HEK293 (cell line): ENCODE data around the gene DSCAM.

Experiments used
- KLF1 ChIP-seq: fragments of 450-650 bp; formaldehyde crosslinking; IDR thresholded peaks from 2 replicates; pipeline ENCODE4 v1.5.1; 2016; ENCODE audit warnings: missing biosample characterization, missing genetic modification characterization
- RBAK ChIP-seq: fragments of 450-650 bp; formaldehyde crosslinking; IDR thresholded peaks from 2 replicates; pipeline ENCODE4 v1.5.1; 2016; ENCODE audit warnings: missing biosample characterization, missing genetic modification characterization
- SCRT1 ChIP-seq: fragments of 450-650 bp; formaldehyde crosslinking; IDR thresholded peaks from 2 replicates; pipeline ENCODE4 v1.5.1; 2016; ENCODE audit warnings: missing biosample characterization, missing genetic modification characterization, borderline replicate concordance
- SETDB1 ChIP-seq: IDR thresholded peaks from one replicate; pipeline ENCODE4 v1.6.1; 2017; ENCODE audit warnings: mild to moderate bottlenecking, low read length, moderate library complexity, mixed read lengths; ENCODE audit not compliant: insufficient read length
- YY2 ChIP-seq: fragments of 450-650 bp; formaldehyde crosslinking; IDR thresholded peaks from 2 replicates; pipeline ENCODE4 v1.5.1; 2016; ENCODE audit warnings: missing biosample characterization, missing genetic modification characterization
- ZBTB21 ChIP-seq: fragments of 450-650 bp; formaldehyde crosslinking; IDR thresholded peaks from 2 replicates; pipeline ENCODE4 v1.5.1; 2017; ENCODE audit warnings: missing biosample characterization, missing genetic modification characterization
- ZBTB7A ChIP-seq: fragments of 450-650 bp; formaldehyde crosslinking; IDR thresholded peaks from 2 replicates; pipeline ENCODE4 v1.5.1; 2016; ENCODE audit warnings: low read depth, missing biosample characterization, missing genetic modification characterization
- ZNF214 ChIP-seq: fragments of 450-650 bp; formaldehyde crosslinking; IDR thresholded peaks from 2 replicates; pipeline ENCODE4 v1.5.1; 2017; ENCODE audit warnings: missing biosample characterization, mild to moderate bottlenecking, missing genetic modification characterization, borderline replicate concordance
- ZNF221 ChIP-seq: fragments of 450-650 bp; formaldehyde crosslinking; IDR thresholded peaks from 2 replicates; pipeline ENCODE4 v1.5.1; 2017; ENCODE audit warnings: missing biosample characterization, missing genetic modification characterization, borderline replicate concordance
- ZNF24 ChIP-seq: fragments of 450-650 bp; formaldehyde crosslinking; IDR thresholded peaks from 2 replicates; pipeline ENCODE4 v1.5.1; 2016; ENCODE audit warnings: missing biosample characterization, missing genetic modification characterization
- ZNF266 ChIP-seq: fragments of 450-650 bp; formaldehyde crosslinking; IDR thresholded peaks from 2 replicates; pipeline ENCODE4 v1.5.1; 2016; ENCODE audit warnings: missing biosample characterization, missing genetic modification characterization, low read depth
- ZNF37A ChIP-seq: fragments of 450-650 bp; IDR thresholded peaks from 2 replicates; pipeline ENCODE4 v1.5.1; 2018; ENCODE audit warnings: missing biosample characterization, missing genetic modification characterization
- ZNF510 ChIP-seq: fragments of 450-650 bp; formaldehyde crosslinking; IDR thresholded peaks from 2 replicates; pipeline ENCODE4 v1.5.1; 2018; ENCODE audit warnings: mild to moderate bottlenecking, missing genetic modification characterization, missing biosample characterization; ENCODE audit not compliant: insufficient replicate concordance
- ZNF544 ChIP-seq: fragments of 450-650 bp; formaldehyde crosslinking; IDR thresholded peaks from 2 replicates; pipeline ENCODE4 v1.5.0; 2017; ENCODE audit warnings: missing biosample characterization, missing genetic modification characterization
- ZNF548 ChIP-seq: fragments of 450-650 bp; formaldehyde crosslinking; IDR thresholded peaks from 2 replicates; pipeline ENCODE4 v1.5.1; 2016; ENCODE audit warnings: missing biosample characterization, missing genetic modification characterization
- ZNF560 ChIP-seq: fragments of 450-650 bp; formaldehyde crosslinking; IDR thresholded peaks from 2 replicates; pipeline ENCODE4 v1.5.1; 2017; ENCODE audit warnings: missing biosample characterization, missing genetic modification characterization, borderline replicate concordance
- ZNF571 ChIP-seq: fragments of 450-650 bp; formaldehyde crosslinking; IDR thresholded peaks from 2 replicates; pipeline ENCODE4 v1.5.0; 2017; ENCODE audit warnings: missing biosample characterization, missing genetic modification characterization
- ZNF624 ChIP-seq: fragments of 450-650 bp; formaldehyde crosslinking; IDR thresholded peaks from 2 replicates; pipeline ENCODE4 v1.5.1; 2017; ENCODE audit warnings: missing biosample characterization, missing genetic modification characterization
- ZNF629 ChIP-seq: fragments of 450-650 bp; formaldehyde crosslinking; IDR thresholded peaks from 2 replicates; pipeline ENCODE4 v1.5.1; 2017; ENCODE audit warnings: missing biosample characterization, missing genetic modification characterization
- ZNF658 ChIP-seq: fragments of 450-650 bp; formaldehyde crosslinking; IDR thresholded peaks from 2 replicates; pipeline ENCODE4; 2016; ENCODE audit warnings: missing biosample characterization, missing genetic modification characterization
- ZNF785 ChIP-seq: fragments of 450-650 bp; formaldehyde crosslinking; IDR thresholded peaks from 2 replicates; pipeline ENCODE4 v1.5.1; 2016; ENCODE audit warnings: missing biosample characterization, missing genetic modification characterization
- TF ChIP-seq, protein P1 (sequence below): fragments of 450-650 bp; formaldehyde crosslinking; IDR thresholded peaks from 2 replicates; pipeline ENCODE4 v1.5.1; 2016; ENCODE audit warnings: missing biosample characterization, missing genetic modification characterization
- TF ChIP-seq, protein P2 (sequence below): fragments of 450-650 bp; formaldehyde crosslinking; IDR thresholded peaks from 2 replicates; pipeline ENCODE4 v1.5.1; 2016; ENCODE audit warnings: missing biosample characterization, missing genetic modification characterization, borderline replicate concordance
- TF ChIP-seq, protein P3 (sequence below): fragments of 450-650 bp; formaldehyde crosslinking; IDR thresholded peaks from 2 replicates; pipeline ENCODE4 v1.5.1; 2016; ENCODE audit warnings: missing biosample characterization, missing genetic modification characterization, borderline replicate concordance
- TF ChIP-seq, protein P4 (sequence below): fragments of 450-650 bp; formaldehyde crosslinking; IDR thresholded peaks from 2 replicates; pipeline ENCODE4 v1.5.1; 2016; ENCODE audit warnings: missing biosample characterization, missing genetic modification characterization
- TF ChIP-seq, protein P5 (sequence below): fragments of 450-650 bp; formaldehyde crosslinking; IDR thresholded peaks from 2 replicates; pipeline ENCODE4 v1.5.1; 2016; ENCODE audit warnings: missing biosample characterization, missing genetic modification characterization
- TF ChIP-seq, protein P6 (sequence below): fragments of 450-650 bp; formaldehyde crosslinking; IDR thresholded peaks from 2 replicates; pipeline ENCODE4 v1.5.1; 2017; ENCODE audit warnings: missing biosample characterization, missing genetic modification characterization
- TF ChIP-seq, protein P7 (sequence below): fragments of 450-650 bp; formaldehyde crosslinking; IDR thresholded peaks from 2 replicates; pipeline ENCODE4 v1.5.1; 2016; ENCODE audit warnings: missing biosample characterization, missing genetic modification characterization

DSCAM gene

DNA sequence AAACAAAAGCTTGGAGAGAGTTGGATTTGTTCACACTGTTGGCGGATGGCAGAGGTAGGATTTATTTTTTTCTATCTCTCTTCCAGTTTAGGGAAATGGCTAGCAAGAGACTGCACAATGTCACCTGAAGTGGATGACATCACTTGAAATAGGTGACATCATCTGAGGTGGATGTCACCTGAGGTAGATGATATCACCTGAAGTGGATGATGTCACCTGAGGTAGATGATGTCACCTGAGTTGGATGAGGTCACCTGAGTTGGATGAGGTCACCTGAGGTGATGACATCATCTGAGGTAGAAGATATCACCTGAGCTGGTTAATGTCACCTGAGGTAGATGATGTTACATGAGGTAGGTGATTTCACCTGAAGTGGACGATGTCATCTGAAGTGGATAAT, 413.4 kb downstream of the DSCAM start (continued):
- TF ChIP-seq ZBTB7A (tag by site-specific recombination): no peak
- TF ChIP-seq ZBTB21 (tag by site-specific recombination): peak; percentile 95
- TF ChIP-seq ZNF624 (tag by site-specific recombination): no peak
- 0 out of 2 replicates have a peak, but pooled peaks have one; percentile 29 for TF ChIP-seq ZNF24
- TF ChIP-seq, protein P1, sequence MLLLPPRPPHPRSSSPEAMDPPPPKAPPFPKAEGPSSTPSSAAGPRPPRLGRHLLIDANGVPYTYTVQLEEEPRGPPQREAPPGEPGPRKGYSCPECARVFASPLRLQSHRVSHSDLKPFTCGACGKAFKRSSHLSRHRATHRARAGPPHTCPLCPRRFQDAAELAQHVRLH (tag by site-specific recombination): no peak
- peak; percentile 97 for TF ChIP-seq ZNF658
- TF ChIP-seq SCRT1 (tag by site-specific recombination): no peak
- no peak for TF ChIP-seq ZNF37A (tag by site-specific recombination)
- TF ChIP-seq, protein P2, sequence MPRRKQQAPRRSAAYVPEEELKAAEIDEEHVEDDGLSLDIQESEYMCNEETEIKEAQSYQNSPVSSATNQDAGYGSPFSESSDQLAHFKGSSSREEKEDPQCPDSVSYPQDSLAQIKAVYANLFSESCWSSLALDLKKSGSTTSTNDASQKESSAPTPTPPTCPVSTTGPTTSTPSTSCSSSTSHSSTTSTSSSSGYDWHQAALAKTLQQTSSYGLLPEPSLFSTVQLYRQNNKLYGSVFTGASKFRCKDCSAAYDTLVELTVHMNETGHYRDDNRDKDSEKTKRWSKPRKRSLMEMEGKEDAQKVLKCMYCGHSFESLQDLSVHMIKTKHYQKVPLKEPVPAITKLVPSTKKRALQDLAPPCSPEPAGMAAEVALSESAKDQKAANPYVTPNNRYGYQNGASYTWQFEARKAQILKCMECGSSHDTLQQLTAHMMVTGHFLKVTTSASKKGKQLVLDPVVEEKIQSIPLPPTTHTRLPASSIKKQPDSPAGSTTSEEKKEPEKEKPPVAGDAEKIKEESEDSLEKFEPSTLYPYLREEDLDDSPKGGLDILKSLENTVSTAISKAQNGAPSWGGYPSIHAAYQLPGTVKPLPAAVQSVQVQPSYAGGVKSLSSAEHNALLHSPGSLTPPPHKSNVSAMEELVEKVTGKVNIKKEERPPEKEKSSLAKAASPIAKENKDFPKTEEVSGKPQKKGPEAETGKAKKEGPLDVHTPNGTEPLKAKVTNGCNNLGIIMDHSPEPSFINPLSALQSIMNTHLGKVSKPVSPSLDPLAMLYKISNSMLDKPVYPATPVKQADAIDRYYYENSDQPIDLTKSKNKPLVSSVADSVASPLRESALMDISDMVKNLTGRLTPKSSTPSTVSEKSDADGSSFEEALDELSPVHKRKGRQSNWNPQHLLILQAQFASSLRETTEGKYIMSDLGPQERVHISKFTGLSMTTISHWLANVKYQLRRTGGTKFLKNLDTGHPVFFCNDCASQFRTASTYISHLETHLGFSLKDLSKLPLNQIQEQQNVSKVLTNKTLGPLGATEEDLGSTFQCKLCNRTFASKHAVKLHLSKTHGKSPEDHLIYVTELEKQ: peak; percentile 45; the same call in 1 of the 2 replicates
- TF ChIP-seq KLF1 (tag by site-specific recombination): no peak
- TF ChIP-seq ZNF629: peak; percentile 93
- TF ChIP-seq ZNF548 (tag by site-specific recombination): no peak
- no peak for TF ChIP-seq ZNF571 (tag by site-specific recombination)
- no peak for TF ChIP-seq SETDB1
- no peak for TF ChIP-seq ZNF544 (tag by site-specific recombination)
- TF ChIP-seq RBAK (tag by site-specific recombination): no peak
- TF ChIP-seq ZNF214: no peak
- TF ChIP-seq, protein P3, sequence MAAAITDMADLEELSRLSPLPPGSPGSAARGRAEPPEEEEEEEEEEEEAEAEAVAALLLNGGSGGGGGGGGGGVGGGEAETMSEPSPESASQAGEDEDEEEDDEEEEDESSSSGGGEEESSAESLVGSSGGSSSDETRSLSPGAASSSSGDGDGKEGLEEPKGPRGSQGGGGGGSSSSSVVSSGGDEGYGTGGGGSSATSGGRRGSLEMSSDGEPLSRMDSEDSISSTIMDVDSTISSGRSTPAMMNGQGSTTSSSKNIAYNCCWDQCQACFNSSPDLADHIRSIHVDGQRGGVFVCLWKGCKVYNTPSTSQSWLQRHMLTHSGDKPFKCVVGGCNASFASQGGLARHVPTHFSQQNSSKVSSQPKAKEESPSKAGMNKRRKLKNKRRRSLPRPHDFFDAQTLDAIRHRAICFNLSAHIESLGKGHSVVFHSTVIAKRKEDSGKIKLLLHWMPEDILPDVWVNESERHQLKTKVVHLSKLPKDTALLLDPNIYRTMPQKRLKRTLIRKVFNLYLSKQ (tag by site-specific recombination): no peak
- TF ChIP-seq ZNF560 (tag by site-specific recombination): no peak
- TF ChIP-seq, protein P4, sequence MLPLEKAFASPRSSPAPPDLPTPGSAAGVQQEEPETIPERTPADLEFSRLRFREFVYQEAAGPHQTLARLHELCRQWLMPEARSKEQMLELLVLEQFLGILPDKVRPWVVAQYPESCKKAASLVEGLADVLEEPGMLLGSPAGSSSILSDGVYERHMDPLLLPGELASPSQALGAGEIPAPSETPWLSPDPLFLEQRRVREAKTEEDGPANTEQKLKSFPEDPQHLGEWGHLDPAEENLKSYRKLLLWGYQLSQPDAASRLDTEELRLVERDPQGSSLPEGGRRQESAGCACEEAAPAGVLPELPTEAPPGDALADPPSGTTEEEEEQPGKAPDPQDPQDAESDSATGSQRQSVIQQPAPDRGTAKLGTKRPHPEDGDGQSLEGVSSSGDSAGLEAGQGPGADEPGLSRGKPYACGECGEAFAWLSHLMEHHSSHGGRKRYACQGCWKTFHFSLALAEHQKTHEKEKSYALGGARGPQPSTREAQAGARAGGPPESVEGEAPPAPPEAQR (tag by site-specific recombination): no peak
- TF ChIP-seq ZNF266 (tag by site-specific recombination): no peak
- TF ChIP-seq ZNF510 (tag by site-specific recombination): no peak
- TF ChIP-seq, protein P5, sequence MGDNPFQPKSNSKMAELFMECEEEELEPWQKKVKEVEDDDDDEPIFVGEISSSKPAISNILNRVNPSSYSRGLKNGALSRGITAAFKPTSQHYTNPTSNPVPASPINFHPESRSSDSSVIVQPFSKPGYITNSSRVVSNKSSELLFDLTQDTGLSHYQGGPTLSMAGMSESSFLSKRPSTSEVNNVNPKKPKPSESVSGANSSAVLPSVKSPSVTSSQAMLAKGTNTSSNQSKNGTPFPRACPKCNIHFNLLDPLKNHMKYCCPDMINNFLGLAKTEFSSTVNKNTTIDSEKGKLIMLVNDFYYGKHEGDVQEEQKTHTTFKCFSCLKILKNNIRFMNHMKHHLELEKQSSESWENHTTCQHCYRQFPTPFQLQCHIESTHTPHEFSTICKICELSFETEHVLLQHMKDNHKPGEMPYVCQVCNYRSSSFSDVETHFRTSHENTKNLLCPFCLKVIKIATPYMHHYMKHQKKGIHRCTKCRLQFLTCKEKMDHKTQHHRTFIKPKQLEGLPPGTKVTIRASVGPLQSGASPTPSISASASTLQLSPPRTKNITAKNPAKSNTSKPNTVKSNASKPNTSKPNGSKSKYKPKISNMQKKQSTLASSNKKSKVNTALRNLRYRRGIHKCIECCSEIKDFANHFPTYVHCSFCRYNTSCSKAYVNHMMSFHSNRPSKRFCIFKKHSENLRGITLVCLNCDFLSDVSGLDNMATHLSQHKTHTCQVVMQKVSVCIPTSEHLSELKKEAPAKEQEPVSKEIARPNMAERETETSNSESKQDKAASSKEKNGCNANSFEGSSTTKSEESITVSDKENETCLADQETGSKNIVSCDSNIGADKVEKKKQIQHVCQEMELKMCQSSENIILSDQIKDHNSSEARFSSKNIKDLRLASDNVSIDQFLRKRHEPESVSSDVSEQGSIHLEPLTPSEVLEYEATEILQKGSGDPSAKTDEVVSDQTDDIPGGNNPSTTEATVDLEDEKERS: peak; percentile 93
- TF ChIP-seq, protein P6, sequence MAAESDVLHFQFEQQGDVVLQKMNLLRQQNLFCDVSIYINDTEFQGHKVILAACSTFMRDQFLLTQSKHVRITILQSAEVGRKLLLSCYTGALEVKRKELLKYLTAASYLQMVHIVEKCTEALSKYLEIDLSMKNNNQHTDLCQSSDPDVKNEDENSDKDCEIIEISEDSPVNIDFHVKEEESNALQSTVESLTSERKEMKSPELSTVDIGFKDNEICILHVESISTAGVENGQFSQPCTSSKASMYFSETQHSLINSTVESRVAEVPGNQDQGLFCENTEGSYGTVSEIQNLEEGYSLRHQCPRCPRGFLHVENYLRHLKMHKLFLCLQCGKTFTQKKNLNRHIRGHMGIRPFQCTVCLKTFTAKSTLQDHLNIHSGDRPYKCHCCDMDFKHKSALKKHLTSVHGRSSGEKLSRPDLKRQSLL: no peak
- peak; percentile 38; the same call in 1 of the 2 replicates for TF ChIP-seq YY2 (tag by site-specific recombination)
- no peak for TF ChIP-seq ZNF785 (tag by site-specific recombination)
- TF ChIP-seq, protein P7, sequence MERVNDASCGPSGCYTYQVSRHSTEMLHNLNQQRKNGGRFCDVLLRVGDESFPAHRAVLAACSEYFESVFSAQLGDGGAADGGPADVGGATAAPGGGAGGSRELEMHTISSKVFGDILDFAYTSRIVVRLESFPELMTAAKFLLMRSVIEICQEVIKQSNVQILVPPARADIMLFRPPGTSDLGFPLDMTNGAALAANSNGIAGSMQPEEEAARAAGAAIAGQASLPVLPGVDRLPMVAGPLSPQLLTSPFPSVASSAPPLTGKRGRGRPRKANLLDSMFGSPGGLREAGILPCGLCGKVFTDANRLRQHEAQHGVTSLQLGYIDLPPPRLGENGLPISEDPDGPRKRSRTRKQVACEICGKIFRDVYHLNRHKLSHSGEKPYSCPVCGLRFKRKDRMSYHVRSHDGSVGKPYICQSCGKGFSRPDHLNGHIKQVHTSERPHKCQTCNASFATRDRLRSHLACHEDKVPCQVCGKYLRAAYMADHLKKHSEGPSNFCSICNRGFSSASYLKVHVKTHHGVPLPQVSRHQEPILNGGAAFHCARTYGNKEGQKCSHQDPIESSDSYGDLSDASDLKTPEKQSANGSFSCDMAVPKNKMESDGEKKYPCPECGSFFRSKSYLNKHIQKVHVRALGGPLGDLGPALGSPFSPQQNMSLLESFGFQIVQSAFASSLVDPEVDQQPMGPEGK (tag by site-specific recombination): no peak
- no peak for TF ChIP-seq ZNF221 (tag by site-specific recombination)
